HCT116 (cell line): Measurements from ENCODE around the gene LTB. TPM values are rescaled to one million over a fixed set of nuclear protein-coding genes. Genes with fewer than 3 reads are reported as not detected.

Source experiments
- ATAC-seq: fragments of 200-7000 bp; cut with Tn5 transposase; 2 replicates; pipeline ENCODE4 v1.9.1; 2020; ENCODE audit warnings: mild to moderate bottlenecking, moderate library complexity
- BruUV-seq: library from RNA; stranded (reverse); fragments of 400-500 nt; replicated peaks from 2 replicates; lab custom pipeline; 2021; lab: Mats Ljungman, UMichigan
- CTCF ChIA-PET: fragments of 300-600 bp; sonication (Branson Sonifier 250); formaldehyde crosslinking; loops from one replicate; lab custom pipeline; 2021; ENCODE audit warnings: antibody characterized with exemption; lab: Charles Lee
- POLR2A ChIA-PET: fragments of 300-600, 350-600 bp; sonication (Branson Sonifier 250); formaldehyde crosslinking; loops from one replicate; lab custom pipeline; 2021; ENCODE audit warnings: antibody characterized with exemption; lab: Charles Lee
- RAD21 ChIA-PET, 2 experiments: fragments of 300-600 bp; sonication (Branson Sonifier 250); formaldehyde crosslinking; loops; one replicate each; lab custom pipeline; 2023; ENCODE audit warnings: low total read pairs in 2 of 2; ENCODE audit not compliant: uncharacterized antibody in 2 of 2, unreplicated experiment in 2 of 2, low non-redundant PET in 1 of 2; lab: Charles Lee
- DNase-seq: peaks from one replicate; pipeline ENCODE4 v3.0.0-alpha.2; 2010; ENCODE audit warnings: low read depth, low spot score
- H2AFZ ChIP-seq: fragments of 200-600 bp; shearing (Covaris generic), sonication (generic); 2 replicates; pipeline ENCODE4 v1.6.1; 2017; ENCODE audit warnings: low read depth, mixed run types, mixed read lengths, antibody characterized with exemption, low read length; ENCODE audit not compliant: poor library complexity, severe bottlenecking
- H3K27ac ChIP-seq: 2 replicates; pipeline ENCODE4 v1.5.1; 2012; ENCODE audit warnings: low read depth, low read length
- H3K27me3 ChIP-seq: fragments of 200-600 bp; sonication (generic); 2 replicates; pipeline ENCODE4 v1.6.1; 2016; ENCODE audit warnings: mixed run types, low read length, mixed read lengths; ENCODE audit not compliant: insufficient read depth
- H3K36me3 ChIP-seq, 2 experiments: fragments of 200-500 bp in 1 of 2; fragments of 200-600 bp in 1 of 2; sonication (Bioruptor generic) in 1 of 2; sonication (generic) in 1 of 2; 2 replicates each; pipeline versions ENCODE4 v1.5.1 to v1.6.1; 2014 to 2016; ENCODE audit warnings: low read length in 2 of 2, inconsistent platforms in 1 of 2, mixed read lengths in 1 of 2, mixed run types in 1 of 2; ENCODE audit not compliant: insufficient read depth in 2 of 2, control insufficient read depth in 1 of 2
- H3K4me1 ChIP-seq, 2 experiments: fragments of 200-600 bp in 1 of 2; sonication (generic) in 1 of 2; 2 replicates each; pipeline versions ENCODE4 v1.5.1 to v1.6.1; 2012 to 2017; ENCODE audit warnings: low read length in 2 of 2, inconsistent platforms in 1 of 2, mild to moderate bottlenecking in 1 of 2, mixed read lengths in 1 of 2, mixed run types in 1 of 2, moderate library complexity in 1 of 2; ENCODE audit not compliant: insufficient read depth in 2 of 2, control insufficient read depth in 1 of 2
- H3K4me2 ChIP-seq: fragments of 200-600 bp; sonication (generic); 2 replicates; pipeline ENCODE4 v1.6.1; 2017; ENCODE audit warnings: mixed run types, low read length, mixed read lengths
- H3K4me3 ChIP-seq, 2 experiments: fragments of 200-600 bp in 1 of 2; sonication (generic) in 1 of 2; replicated peaks in 1 of 2; 2 replicates each; pipeline ENCODE4 v1.5.1; 2011 to 2016; ENCODE audit warnings: low read length in 2 of 2, control low read depth in 1 of 2, low read depth in 1 of 2, mild to moderate bottlenecking in 1 of 2, mixed read lengths in 1 of 2, mixed run types in 1 of 2
- H3K79me2 ChIP-seq: fragments of 200-600 bp; sonication (generic); 2 replicates; pipeline ENCODE4 v1.6.1; 2017; ENCODE audit warnings: mild to moderate bottlenecking, mixed run types, low read length, moderate library complexity, mixed read lengths; ENCODE audit not compliant: insufficient read depth
- H3K9ac ChIP-seq: fragments of 200-600 bp; sonication (generic); 2 replicates; pipeline ENCODE4 v1.6.1; 2016; ENCODE audit warnings: low read length, mixed read lengths
- H3K9me2 ChIP-seq: fragments of 200-600 bp; sonication (generic), shearing (Covaris generic); 2 replicates; pipeline ENCODE4 v1.6.1; 2017; ENCODE audit warnings: mixed run types, mild to moderate bottlenecking, moderate library complexity; ENCODE audit not compliant: insufficient read depth
- H3K9me3 ChIP-seq, 2 experiments: fragments of 200-500 bp in 1 of 2; fragments of 200-600 bp in 1 of 2; sonication (Bioruptor generic) in 1 of 2; sonication (generic) in 1 of 2; 2 replicates each; pipeline ENCODE4 v1.6.1; 2014 to 2017; ENCODE audit warnings: low read length in 2 of 2, mixed read lengths in 2 of 2, inconsistent platforms in 1 of 2, low read depth in 1 of 2, mild to moderate bottlenecking in 1 of 2, mixed run types in 1 of 2, moderate library complexity in 1 of 2; ENCODE audit not compliant: control insufficient read depth in 1 of 2, insufficient read depth in 1 of 2
- H4K20me1 ChIP-seq: fragments of 200-600 bp; sonication (generic), shearing (Covaris generic); 2 replicates; pipeline ENCODE4 v1.6.1; 2017; ENCODE audit warnings: mixed run types, mild to moderate bottlenecking, moderate library complexity; ENCODE audit not compliant: insufficient read depth
- ATF3 ChIP-seq: IDR thresholded peaks from 2 replicates; pipeline ENCODE4 v1.6.1; 2012
- CBX3 ChIP-seq: IDR thresholded peaks from 2 replicates; pipeline ENCODE4 v1.6.1; 2012; ENCODE audit warnings: low read depth
- CEBPB ChIP-seq: IDR thresholded peaks from 2 replicates; pipeline ENCODE4 v1.6.1; 2012; ENCODE audit warnings: low read depth
- EGR1 ChIP-seq: IDR thresholded peaks from 2 replicates; pipeline ENCODE4 v1.6.1; 2012; ENCODE audit warnings: low read depth
- ELF1 ChIP-seq: IDR thresholded peaks from 2 replicates; pipeline ENCODE4 v1.6.1; 2012; ENCODE audit warnings: low read depth, borderline replicate concordance
- EZH2phosphoT487 ChIP-seq: fragments of 200-600 bp; IDR thresholded peaks from 2 replicates; pipeline ENCODE4 v1.6.1; 2018; ENCODE audit warnings: antibody characterized with exemption, borderline replicate concordance
- FOSL1 ChIP-seq: IDR thresholded peaks from 2 replicates; pipeline ENCODE4 v1.6.1; 2012; ENCODE audit warnings: low read depth
- JUND ChIP-seq: IDR thresholded peaks from 2 replicates; pipeline ENCODE4 v1.6.1; 2012
- POLR2A ChIP-seq: IDR thresholded peaks from 2 replicates; pipeline ENCODE4 v1.7.0; 2011; ENCODE audit warnings: borderline replicate concordance; ENCODE audit not compliant: insufficient read depth, insufficient read length; ENCODE audit errors: extremely low read depth
- POLR2AphosphoS5 ChIP-seq: IDR thresholded peaks from 2 replicates; pipeline ENCODE4 v1.6.1; 2011; ENCODE audit warnings: mild to moderate bottlenecking, low read depth, low read length, moderate library complexity
- RAD21 ChIP-seq: IDR thresholded peaks from 2 replicates; pipeline ENCODE4 v1.6.1; 2012; ENCODE audit warnings: low read depth, mild to moderate bottlenecking
- SRF ChIP-seq: IDR thresholded peaks from 2 replicates; pipeline ENCODE4 v1.6.1; 2012; ENCODE audit warnings: low read depth
- TCF7L2 ChIP-seq: IDR thresholded peaks from 2 replicates; pipeline ENCODE4 v1.7.0; 2011; ENCODE audit warnings: borderline replicate concordance, inconsistent platforms; ENCODE audit not compliant: insufficient read depth, insufficient read length; ENCODE audit errors: extremely low read depth
- ZBTB33 ChIP-seq: IDR thresholded peaks from 2 replicates; pipeline ENCODE4 v1.6.1; 2011; ENCODE audit warnings: mild to moderate bottlenecking, low read length, moderate library complexity; ENCODE audit not compliant: insufficient replicate concordance; ENCODE audit errors: extremely low read depth
- ZFX ChIP-seq: fragments of 450-650 bp; IDR thresholded peaks from 2 replicates; pipeline ENCODE4 v1.6.1; 2017
- ZNF274 ChIP-seq: fragments of 200-500 bp; sonication (Bioruptor generic); IDR thresholded peaks from 2 replicates; pipeline ENCODE4 v1.6.1; 2014; ENCODE audit warnings: mild to moderate bottlenecking, low read depth, low read length, inconsistent platforms
- intact Hi-C: fragments of 100-400 bp; cut with micrococcal nuclease; formaldehyde crosslinking; loops from 2 replicates; pipeline ENCODE4 v1.10.0; 2022
- total RNA-seq: library from RNA; stranded (reverse); gene quantifications from one replicate; pipeline ENCODE4 v1.2.1, GENCODE V29; 2021; ENCODE audit not compliant: unreplicated experiment
- TF ChIP-seq, protein P1 (sequence below): IDR thresholded peaks from 2 replicates; pipeline ENCODE4 v1.6.1; 2012; ENCODE audit warnings: low read depth
- TF ChIP-seq, protein P2 (sequence below): IDR thresholded peaks from 2 replicates; pipeline ENCODE4 v1.6.1; 2012
- TF ChIP-seq, protein P3 (sequence below), 3 experiments: fragments of 200-600 bp in 1 of 3; sonication (generic) in 1 of 3; IDR thresholded peaks in 2 of 3; conservative IDR thresholded peaks in 1 of 3; 2 replicates each; pipeline ENCODE4 v1.5.1; 2012 to 2017; ENCODE audit warnings: low read depth in 2 of 3, low read length in 2 of 3, antibody characterized with exemption in 1 of 3, borderline replicate concordance in 1 of 3, control low read depth in 1 of 3, mild to moderate bottlenecking in 1 of 3, mixed read lengths in 1 of 3, mixed run types in 1 of 3, moderate library complexity in 1 of 3; ENCODE audit not compliant: insufficient read depth in 1 of 3

Gene LTB
- total RNA-seq, 1 experiment from 2014 or later = 0.64 TPM

DNA sequence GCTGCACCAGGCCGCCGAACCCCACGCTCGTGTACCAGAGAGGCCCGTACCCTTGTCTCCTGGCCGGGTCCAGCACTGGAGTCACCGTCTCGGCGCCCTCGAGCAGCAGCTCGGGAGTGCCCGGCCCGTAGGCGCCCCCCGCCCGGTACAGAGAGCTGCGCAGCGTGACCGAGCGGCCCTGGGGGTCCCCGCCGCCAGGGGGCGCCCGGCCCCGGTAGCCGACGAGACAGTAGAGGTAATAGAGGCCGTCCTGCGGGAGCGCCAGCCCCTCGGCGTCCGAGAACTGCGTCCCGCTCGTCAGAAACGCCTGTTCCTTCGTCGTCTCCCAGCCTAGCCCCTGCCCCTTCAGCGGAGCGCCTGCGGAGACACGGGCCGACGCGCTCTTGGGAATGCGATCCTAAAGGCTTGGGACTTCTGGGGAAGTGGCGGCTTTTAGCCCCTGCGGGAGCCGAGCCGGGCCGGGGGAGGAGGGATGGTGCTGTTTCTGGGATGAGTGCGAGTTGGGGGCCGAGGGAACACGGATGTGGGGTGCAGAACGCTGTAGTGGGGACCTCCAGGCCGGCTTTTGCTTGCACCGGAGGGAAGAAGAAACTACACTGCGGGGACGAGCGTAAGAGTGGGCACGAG, 1.3 kb downstream of the LTB start:
- Histone ChIP-seq H3K9ac (peak overlapping the region; percentile 73), H3K9me2 (no peaks in the 10 kb centered on the region), H4K20me1 (no peaks in the 10 kb centered on the region), H3K4me3 (peak overlapping the region; percentile 65 to 75), H3K27me3 (no peaks in the 10 kb centered on the region), H3K79me2 (no peaks in the 10 kb centered on the region), H3K9me3 (no peaks in the 10 kb centered on the region), H2AFZ (peak overlapping the region; percentile 79), H3K4me2 (peak overlapping the region; percentile 97), H3K36me3 (no peaks in the 10 kb centered on the region), H3K4me1 (peaks cover 4 to 15% of the 10 kb centered on the region in 2 experiments; a peak in 2 of 4 replicates), H3K27ac (peak overlapping the region; percentile 8; the same call in 1 of the 2 replicates)
- ChIA-PET RAD21 (interaction anchor here in 1 of 2 experiments (0.9 kb wide), 1 partner anchor 18 kb away, joined by 3 read pairs; no protein-coding TSS in a partner anchor), CTCF (interaction anchor here (0.6 to 7.8 kb wide), 10 partner anchors 10 to 1086 kb away, joined by 3 to 70 read pairs (median 4); partner anchors contain the start of genes NCR3 and PRRC2A), POLR2A (interaction anchor here (1.0 to 1.9 kb wide), 3 partner anchors 12 to 34 kb away, joined by 3 to 6 read pairs (median 3); partner anchors contain the start of genes ATP6V1G2 and NFKBIL1)
- ATAC-seq (peak; percentile 97), DNase-seq (peak; percentile 33)
- BruUV-seq = no TSS peak
- intact Hi-C loops = no loop called here
- TF ChIP-seq EGR1 (no peak), JUND (no peak), ZNF274 (no peak), CEBPB (no peak), ELF1 (no peak), POLR2A (no peak), FOSL1 (no peak), EZH2phosphoT487 (no peak), SRF (no peak), ATF3 (no peak), ZBTB33 (no peak), POLR2AphosphoS5 (peak; percentile 80), TCF7L2 (no peak), RAD21 (peak; percentile 57), CBX3 (no peak), ZFX (peak; percentile 38; the same call in 1 of the 2 replicates)
- TF ChIP-seq, protein P1, sequence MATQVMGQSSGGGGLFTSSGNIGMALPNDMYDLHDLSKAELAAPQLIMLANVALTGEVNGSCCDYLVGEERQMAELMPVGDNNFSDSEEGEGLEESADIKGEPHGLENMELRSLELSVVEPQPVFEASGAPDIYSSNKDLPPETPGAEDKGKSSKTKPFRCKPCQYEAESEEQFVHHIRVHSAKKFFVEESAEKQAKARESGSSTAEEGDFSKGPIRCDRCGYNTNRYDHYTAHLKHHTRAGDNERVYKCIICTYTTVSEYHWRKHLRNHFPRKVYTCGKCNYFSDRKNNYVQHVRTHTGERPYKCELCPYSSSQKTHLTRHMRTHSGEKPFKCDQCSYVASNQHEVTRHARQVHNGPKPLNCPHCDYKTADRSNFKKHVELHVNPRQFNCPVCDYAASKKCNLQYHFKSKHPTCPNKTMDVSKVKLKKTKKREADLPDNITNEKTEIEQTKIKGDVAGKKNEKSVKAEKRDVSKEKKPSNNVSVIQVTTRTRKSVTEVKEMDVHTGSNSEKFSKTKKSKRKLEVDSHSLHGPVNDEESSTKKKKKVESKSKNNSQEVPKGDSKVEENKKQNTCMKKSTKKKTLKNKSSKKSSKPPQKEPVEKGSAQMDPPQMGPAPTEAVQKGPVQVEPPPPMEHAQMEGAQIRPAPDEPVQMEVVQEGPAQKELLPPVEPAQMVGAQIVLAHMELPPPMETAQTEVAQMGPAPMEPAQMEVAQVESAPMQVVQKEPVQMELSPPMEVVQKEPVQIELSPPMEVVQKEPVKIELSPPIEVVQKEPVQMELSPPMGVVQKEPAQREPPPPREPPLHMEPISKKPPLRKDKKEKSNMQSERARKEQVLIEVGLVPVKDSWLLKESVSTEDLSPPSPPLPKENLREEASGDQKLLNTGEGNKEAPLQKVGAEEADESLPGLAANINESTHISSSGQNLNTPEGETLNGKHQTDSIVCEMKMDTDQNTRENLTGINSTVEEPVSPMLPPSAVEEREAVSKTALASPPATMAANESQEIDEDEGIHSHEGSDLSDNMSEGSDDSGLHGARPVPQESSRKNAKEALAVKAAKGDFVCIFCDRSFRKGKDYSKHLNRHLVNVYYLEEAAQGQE = no peak
- TF ChIP-seq, protein P2, sequence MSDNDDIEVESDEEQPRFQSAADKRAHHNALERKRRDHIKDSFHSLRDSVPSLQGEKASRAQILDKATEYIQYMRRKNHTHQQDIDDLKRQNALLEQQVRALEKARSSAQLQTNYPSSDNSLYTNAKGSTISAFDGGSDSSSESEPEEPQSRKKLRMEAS = no peak
- TF ChIP-seq, protein P3, sequence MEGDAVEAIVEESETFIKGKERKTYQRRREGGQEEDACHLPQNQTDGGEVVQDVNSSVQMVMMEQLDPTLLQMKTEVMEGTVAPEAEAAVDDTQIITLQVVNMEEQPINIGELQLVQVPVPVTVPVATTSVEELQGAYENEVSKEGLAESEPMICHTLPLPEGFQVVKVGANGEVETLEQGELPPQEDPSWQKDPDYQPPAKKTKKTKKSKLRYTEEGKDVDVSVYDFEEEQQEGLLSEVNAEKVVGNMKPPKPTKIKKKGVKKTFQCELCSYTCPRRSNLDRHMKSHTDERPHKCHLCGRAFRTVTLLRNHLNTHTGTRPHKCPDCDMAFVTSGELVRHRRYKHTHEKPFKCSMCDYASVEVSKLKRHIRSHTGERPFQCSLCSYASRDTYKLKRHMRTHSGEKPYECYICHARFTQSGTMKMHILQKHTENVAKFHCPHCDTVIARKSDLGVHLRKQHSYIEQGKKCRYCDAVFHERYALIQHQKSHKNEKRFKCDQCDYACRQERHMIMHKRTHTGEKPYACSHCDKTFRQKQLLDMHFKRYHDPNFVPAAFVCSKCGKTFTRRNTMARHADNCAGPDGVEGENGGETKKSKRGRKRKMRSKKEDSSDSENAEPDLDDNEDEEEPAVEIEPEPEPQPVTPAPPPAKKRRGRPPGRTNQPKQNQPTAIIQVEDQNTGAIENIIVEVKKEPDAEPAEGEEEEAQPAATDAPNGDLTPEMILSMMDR (IDR thresholded peaks at IDR 0.05 in 2 of 3, conservative IDR thresholded peaks at IDR 0.05 in 1 of 3; ENCODE audit: borderline replicate concordance in 1 of 3, insufficient read depth in 1 of 3, low read depth in 2 of 3, low read length in 2 of 3) = peak; percentile 87 to 96 (median 88)
